ENCODE measurements around the gene PUSL1. TPM values are rescaled to one million over a fixed set of nuclear protein-coding genes. Genes with fewer than 3 reads are reported as not detected.

PUSL1 gene
- total RNA-seq, 1 donor from 2014 or later: 10.4 TPM

- Histone ChIP-seq H3K36me3 (peaks cover 61% of the 10 kb centered on the region), H3K4me3 (no peak overlapping the region), H3K9me3 (replicated peaks) (no peaks in the 10 kb centered on the region), H3K27me3 (ENCODE audit: low read depth) (no peaks in the 10 kb centered on the region), H3K4me1 (peaks cover 18% of the 10 kb centered on the region), H3K27ac (replicated peaks) (no peak overlapping the region)
- TF ChIP-seq, protein P1, sequence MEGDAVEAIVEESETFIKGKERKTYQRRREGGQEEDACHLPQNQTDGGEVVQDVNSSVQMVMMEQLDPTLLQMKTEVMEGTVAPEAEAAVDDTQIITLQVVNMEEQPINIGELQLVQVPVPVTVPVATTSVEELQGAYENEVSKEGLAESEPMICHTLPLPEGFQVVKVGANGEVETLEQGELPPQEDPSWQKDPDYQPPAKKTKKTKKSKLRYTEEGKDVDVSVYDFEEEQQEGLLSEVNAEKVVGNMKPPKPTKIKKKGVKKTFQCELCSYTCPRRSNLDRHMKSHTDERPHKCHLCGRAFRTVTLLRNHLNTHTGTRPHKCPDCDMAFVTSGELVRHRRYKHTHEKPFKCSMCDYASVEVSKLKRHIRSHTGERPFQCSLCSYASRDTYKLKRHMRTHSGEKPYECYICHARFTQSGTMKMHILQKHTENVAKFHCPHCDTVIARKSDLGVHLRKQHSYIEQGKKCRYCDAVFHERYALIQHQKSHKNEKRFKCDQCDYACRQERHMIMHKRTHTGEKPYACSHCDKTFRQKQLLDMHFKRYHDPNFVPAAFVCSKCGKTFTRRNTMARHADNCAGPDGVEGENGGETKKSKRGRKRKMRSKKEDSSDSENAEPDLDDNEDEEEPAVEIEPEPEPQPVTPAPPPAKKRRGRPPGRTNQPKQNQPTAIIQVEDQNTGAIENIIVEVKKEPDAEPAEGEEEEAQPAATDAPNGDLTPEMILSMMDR (IDR thresholded peaks at IDR 0.05; ENCODE audit: borderline replicate concordance): no peak
- intact Hi-C loops (cut with micrococcal nuclease): no loop called here
- DNase-seq: no peak
These were observed 31.8 kb downstream of the PUSL1 start for GRCh38 chr1:1340185-1340584.

GRCh38 chr1:1340791-1341548, 32.6 kb downstream of the PUSL1 start:
- Histone ChIP-seq H3K9me3 (replicated peaks) (no peaks in the 10 kb centered on the region), H3K27ac (replicated peaks) (no peak overlapping the region), H3K4me1 (peaks cover 26% of the 10 kb centered on the region), H3K27me3 (ENCODE audit: low read depth) (no peaks in the 10 kb centered on the region), H3K36me3 (peaks cover 54% of the 10 kb centered on the region), H3K4me3 (no peak overlapping the region)
- intact Hi-C loops (cut with micrococcal nuclease): no loop called here
- TF ChIP-seq, protein P1 (IDR thresholded peaks at IDR 0.05; ENCODE audit: borderline replicate concordance): no peak
- DNase-seq: no peak

DNA sequence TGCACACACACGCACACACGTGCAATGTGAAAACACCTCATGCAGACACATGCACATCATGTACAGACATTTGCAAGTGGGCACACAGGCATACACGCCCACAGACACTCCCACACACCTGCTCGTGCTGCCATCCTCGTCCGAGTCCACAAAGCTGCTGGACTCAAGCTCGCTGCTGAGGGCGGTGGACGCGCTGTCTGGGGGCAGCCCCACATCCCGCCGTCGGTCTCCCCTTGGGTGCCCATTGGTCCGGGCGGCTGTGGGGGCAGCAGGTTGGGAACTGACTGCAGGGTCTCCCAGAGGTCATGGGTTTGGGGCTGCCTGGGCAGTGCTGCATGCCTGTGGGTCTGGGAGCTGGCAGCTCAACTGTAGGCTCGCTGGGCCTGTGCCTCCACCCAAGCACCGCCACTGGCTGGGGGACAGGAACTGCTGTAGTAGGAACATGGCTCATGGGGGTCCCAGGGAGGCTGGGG, 33.2 kb downstream of the PUSL1 start:
- Histone ChIP-seq H3K27me3 (ENCODE audit: low read depth) (no peaks in the 10 kb centered on the region), H3K4me1 (peaks cover 32% of the 10 kb centered on the region), H3K4me3 (no peak overlapping the region), H3K27ac (replicated peaks) (no peak overlapping the region), H3K36me3 (peaks cover 48% of the 10 kb centered on the region), H3K9me3 (replicated peaks) (no peaks in the 10 kb centered on the region)
- TF ChIP-seq, protein P1 (IDR thresholded peaks at IDR 0.05; ENCODE audit: borderline replicate concordance): no peak
- DNase-seq: no peak
- intact Hi-C loops (cut with micrococcal nuclease): no loop called here

GRCh38 chr1:1342061-1342562, 33.7 kb downstream of the PUSL1 start:
- intact Hi-C loops (cut with micrococcal nuclease): no loop called here
- Histone ChIP-seq H3K27ac (replicated peaks) (no peak overlapping the region), H3K9me3 (replicated peaks) (no peaks in the 10 kb centered on the region), H3K4me1 (peaks cover 37% of the 10 kb centered on the region), H3K4me3 (no peak overlapping the region), H3K27me3 (ENCODE audit: low read depth) (no peaks in the 10 kb centered on the region), H3K36me3 (peaks cover 44% of the 10 kb centered on the region)
- TF ChIP-seq, protein P1 (IDR thresholded peaks at IDR 0.05; ENCODE audit: borderline replicate concordance): no peak
- no peak for DNase-seq

- Histone ChIP-seq H3K4me1 (peaks cover 42% of the 10 kb centered on the region), H3K27me3 (ENCODE audit: low read depth) (no peaks in the 10 kb centered on the region), H3K36me3 (peaks cover 40% of the 10 kb centered on the region), H3K9me3 (replicated peaks) (no peaks in the 10 kb centered on the region), H3K27ac (replicated peaks) (no peak overlapping the region), H3K4me3 (no peak overlapping the region)
- intact Hi-C loops (cut with micrococcal nuclease): no loop called here
- TF ChIP-seq, protein P1 (IDR thresholded peaks at IDR 0.05; ENCODE audit: borderline replicate concordance): no peak
- DNase-seq: no peak
These were observed 34.3 kb downstream of the PUSL1 start for GRCh38 chr1:1342584-1343115.

Data from left ventricle myocardium inferior (tissue), 1 donor.